ENCODE results near the gene MIEF2. TPM values are rescaled to one million over a fixed set of nuclear protein-coding genes. Genes with fewer than 3 reads are reported as not detected.

Gene MIEF2
- total and polyA plus RNA-seq, 2 experiments from 2014 or later: 8.8 to 26.4 TPM

DNA sequence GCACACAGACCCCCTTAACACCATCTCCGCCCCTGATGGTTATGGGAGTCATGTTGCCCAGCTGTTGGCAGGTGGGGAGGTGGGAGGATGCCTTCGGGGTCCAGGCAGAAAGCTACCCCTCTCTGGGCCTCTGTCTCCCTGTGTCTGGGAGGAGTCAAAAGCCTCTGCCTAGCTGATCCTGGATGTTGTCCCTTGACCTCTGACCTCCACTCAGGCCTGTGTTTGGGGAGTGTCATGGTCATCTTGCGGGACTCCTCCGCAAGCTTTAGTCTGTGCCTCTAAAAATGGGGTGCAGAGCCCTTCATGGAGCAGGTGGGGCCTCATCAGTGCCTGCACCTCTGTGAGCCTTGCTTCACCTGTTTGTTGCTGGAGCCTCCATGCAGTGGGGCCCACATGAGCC, 31.2 kb upstream of the MIEF2 start:
- Histone ChIP-seq H3K4me3 (no peak overlapping the region), H3F3A (ENCODE audit: insufficient read depth) (no peaks in the 10 kb centered on the region), H4K20me1 (ENCODE audit: insufficient read depth) (no peaks in the 10 kb centered on the region), H3K9ac (no peak overlapping the region), H3K79me2 (ENCODE audit: insufficient read depth) (peaks cover 55% of the 10 kb centered on the region), H3K9me3 (ENCODE audit: low read depth) (no peaks in the 10 kb centered on the region), H3K4me2 (ENCODE audit: unreplicated experiment) (no peak overlapping the region), H3K4me1 (ENCODE audit: insufficient read depth) (peaks cover 10% of the 10 kb centered on the region; the same call in 1 of the 2 replicates), H2AFZ (no peak overlapping the region), H3K36me3 (ENCODE audit: low read depth) (no peaks in the 10 kb centered on the region), H3K27me3 (replicated peaks; ENCODE audit: insufficient read depth) (no peaks in the 10 kb centered on the region), H3K9me2 (ENCODE audit: insufficient read depth) (no peaks in the 10 kb centered on the region), H3K27ac (no peak overlapping the region)
- in situ Hi-C loops (cut with MboI): no loop called here
- no peak for DNase-seq
- no peak for TF ChIP-seq EZH2phosphoT487 (IDR thresholded peaks at IDR 0.05; ENCODE audit: insufficient read depth, low read depth)
- no peak for TF ChIP-seq EZH2 (IDR thresholded peaks at IDR 0.05; ENCODE audit: insufficient read depth, poor library complexity, severe bottlenecking)
- WGBS, 2 experiments (ENCODE audit: low coverage in 1 of 2, low lambda C conversion rate in 2 of 2, missing lambda C conversion rate in 2 of 2): 68 to 73% methylated on average over 4 of the region's 4 CpGs

DNA sequence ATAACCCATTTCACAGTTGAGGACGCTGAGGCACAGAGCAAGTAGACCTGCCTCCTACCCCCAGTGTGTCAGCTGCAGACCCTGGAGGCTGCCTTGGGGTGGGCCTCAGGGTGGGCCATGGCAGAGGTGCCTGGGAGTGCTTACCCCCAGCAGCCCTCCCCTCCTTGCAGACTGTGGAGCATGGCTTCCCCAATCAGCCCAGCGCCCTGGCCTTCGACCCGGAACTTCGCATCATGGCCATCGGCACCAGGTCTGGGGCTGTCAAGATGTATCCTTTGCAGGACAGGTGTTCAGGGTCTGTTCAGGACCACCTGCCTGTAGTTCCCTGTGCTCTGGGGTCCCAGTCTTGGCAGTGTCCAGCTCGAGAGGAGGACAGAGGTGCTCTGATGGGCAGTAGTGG, 30.7 kb upstream of the MIEF2 start:
- H3K4me1 ChIP-seq (ENCODE audit: insufficient read depth): peaks cover 9% of the 10 kb centered on the region; the same call in 1 of the 2 replicates
- TF ChIP-seq EZH2phosphoT487 (IDR thresholded peaks at IDR 0.05; ENCODE audit: insufficient read depth, low read depth) (no peak), EZH2 (IDR thresholded peaks at IDR 0.05; ENCODE audit: insufficient read depth, poor library complexity, severe bottlenecking) (no peak)
- H3K36me3 ChIP-seq (ENCODE audit: low read depth): no peaks in the 10 kb centered on the region
- no peaks in the 10 kb centered on the region for H4K20me1 ChIP-seq (ENCODE audit: insufficient read depth)
- no peak overlapping the region for H3K9ac ChIP-seq
- 90 to 94% methylated on average over 7 of the region's 7 CpGs for WGBS, 2 experiments (ENCODE audit: low coverage in 1 of 2, low lambda C conversion rate in 2 of 2, missing lambda C conversion rate in 2 of 2)
- no peaks in the 10 kb centered on the region for H3K9me3 ChIP-seq (ENCODE audit: low read depth)
- H3K4me2 ChIP-seq (ENCODE audit: unreplicated experiment): no peak overlapping the region
- peaks cover 55% of the 10 kb centered on the region for H3K79me2 ChIP-seq (ENCODE audit: insufficient read depth)
- H2AFZ ChIP-seq: no peak overlapping the region
- H3K27ac ChIP-seq: no peak overlapping the region
- no peaks in the 10 kb centered on the region for H3K27me3 ChIP-seq (replicated peaks; ENCODE audit: insufficient read depth)
- H3K9me2 ChIP-seq (ENCODE audit: insufficient read depth): no peaks in the 10 kb centered on the region
- DNase-seq: no peak
- H3K4me3 ChIP-seq: no peak overlapping the region
- in situ Hi-C loops (cut with MboI): no loop called here
- H3F3A ChIP-seq (ENCODE audit: insufficient read depth): no peaks in the 10 kb centered on the region

DNA sequence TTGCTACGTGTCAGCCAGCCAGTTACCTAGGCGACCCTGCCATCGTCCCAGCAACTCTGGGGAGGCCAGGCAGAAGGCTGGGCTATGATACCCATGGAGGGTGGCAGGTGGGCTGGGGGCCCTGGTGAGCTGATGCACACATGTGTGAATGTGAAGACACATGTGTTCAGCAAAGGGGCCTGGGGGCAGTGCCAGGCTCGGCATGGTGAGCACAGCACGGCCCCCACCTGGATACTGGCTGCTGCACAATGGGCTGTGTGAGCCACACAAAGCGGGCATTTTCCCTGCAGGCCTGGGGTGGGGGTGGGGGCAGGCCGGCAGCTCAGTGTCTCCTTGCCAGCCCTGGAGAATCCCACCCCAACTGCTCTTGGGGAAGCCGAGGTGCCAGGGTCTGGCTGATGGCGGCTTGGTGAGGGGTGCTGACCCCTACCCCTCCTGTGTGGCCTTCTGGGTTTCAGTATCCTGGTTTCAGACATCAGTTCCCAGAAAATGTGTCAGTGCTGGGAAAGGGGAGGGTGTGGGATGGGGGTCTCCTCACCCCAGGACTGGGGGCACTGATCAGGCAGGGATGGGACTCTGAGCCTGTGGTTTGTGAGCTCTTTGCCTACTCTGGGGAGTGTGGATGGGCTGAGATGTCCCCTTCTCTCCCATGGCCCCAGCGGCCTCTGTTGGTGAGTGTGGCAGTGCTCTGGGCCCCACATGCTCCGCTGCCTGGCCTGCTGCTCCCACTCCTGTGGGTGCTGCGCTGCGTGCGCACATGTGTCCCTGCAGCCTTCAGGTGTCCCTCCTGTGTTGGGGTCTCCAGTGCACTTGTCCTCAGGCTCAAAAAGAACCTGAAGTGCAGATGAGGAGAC, 29.9 kb upstream of the MIEF2 start:
- TF ChIP-seq EZH2 (IDR thresholded peaks at IDR 0.05; ENCODE audit: insufficient read depth, poor library complexity, severe bottlenecking) (no peak), EZH2phosphoT487 (IDR thresholded peaks at IDR 0.05; ENCODE audit: insufficient read depth, low read depth) (no peak)
- H3K36me3 ChIP-seq (ENCODE audit: low read depth): no peaks in the 10 kb centered on the region
- in situ Hi-C loops (cut with MboI): no loop called here
- H3K27me3 ChIP-seq (replicated peaks; ENCODE audit: insufficient read depth): no peaks in the 10 kb centered on the region
- no peak overlapping the region for H3K4me2 ChIP-seq (ENCODE audit: unreplicated experiment)
- H2AFZ ChIP-seq: no peak overlapping the region
- no peaks in the 10 kb centered on the region for H3K9me3 ChIP-seq (ENCODE audit: low read depth)
- H3K27ac ChIP-seq: no peak overlapping the region
- no peak overlapping the region for H3K4me3 ChIP-seq
- DNase-seq: no peak
- H3K9me2 ChIP-seq (ENCODE audit: insufficient read depth): no peaks in the 10 kb centered on the region
- WGBS, 2 experiments (ENCODE audit: low coverage in 1 of 2, low lambda C conversion rate in 2 of 2, missing lambda C conversion rate in 2 of 2): 74 to 79% methylated on average over 13 of the region's 14 CpGs
- peaks cover 55% of the 10 kb centered on the region for H3K79me2 ChIP-seq (ENCODE audit: insufficient read depth)
- no peaks in the 10 kb centered on the region for H3F3A ChIP-seq (ENCODE audit: insufficient read depth)
- no peaks in the 10 kb centered on the region for H4K20me1 ChIP-seq (ENCODE audit: insufficient read depth)
- H3K4me1 ChIP-seq (ENCODE audit: insufficient read depth): peaks cover 7% of the 10 kb centered on the region; the same call in 1 of the 2 replicates
- no peak overlapping the region for H3K9ac ChIP-seq

DNA sequence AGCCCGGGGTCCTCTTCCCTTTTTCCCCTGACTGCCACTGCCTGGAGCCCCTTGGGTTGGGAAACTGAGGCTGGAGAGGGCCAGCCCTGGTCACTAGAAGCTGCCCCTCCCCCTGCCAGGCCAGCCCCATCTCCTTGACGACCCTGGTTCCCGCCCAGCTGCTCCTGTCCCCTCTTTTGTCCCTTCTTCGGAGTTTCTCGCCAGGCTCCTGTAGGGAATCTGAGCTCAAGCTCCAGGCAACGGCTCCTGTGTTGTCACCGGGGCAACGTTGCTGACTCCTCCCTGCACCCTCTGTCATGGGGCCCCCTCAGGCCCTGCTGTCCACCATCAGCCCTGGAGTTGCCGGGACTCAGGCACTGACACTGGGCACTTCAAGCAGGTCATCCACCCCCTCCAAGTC, 29.3 kb upstream of the MIEF2 start:
- no peaks in the 10 kb centered on the region for H3K9me2 ChIP-seq (ENCODE audit: insufficient read depth)
- no peak overlapping the region for H3K27ac ChIP-seq
- DNase-seq: no peak
- no peaks in the 10 kb centered on the region for H4K20me1 ChIP-seq (ENCODE audit: insufficient read depth)
- peaks cover 51% of the 10 kb centered on the region for H3K79me2 ChIP-seq (ENCODE audit: insufficient read depth)
- TF ChIP-seq EZH2phosphoT487 (IDR thresholded peaks at IDR 0.05; ENCODE audit: insufficient read depth, low read depth) (no peak), EZH2 (IDR thresholded peaks at IDR 0.05; ENCODE audit: insufficient read depth, poor library complexity, severe bottlenecking) (no peak)
- no peak overlapping the region for H3K9ac ChIP-seq
- no peak overlapping the region for H2AFZ ChIP-seq
- no peaks in the 10 kb centered on the region for H3K36me3 ChIP-seq (ENCODE audit: low read depth)
- H3K4me1 ChIP-seq (ENCODE audit: insufficient read depth): peaks cover 7% of the 10 kb centered on the region; the same call in 1 of the 2 replicates
- H3K4me3 ChIP-seq: no peak overlapping the region
- H3K4me2 ChIP-seq (ENCODE audit: unreplicated experiment): no peak overlapping the region
- H3K9me3 ChIP-seq (ENCODE audit: low read depth): no peaks in the 10 kb centered on the region
- WGBS, 2 experiments (ENCODE audit: low coverage in 1 of 2, low lambda C conversion rate in 2 of 2, missing lambda C conversion rate in 2 of 2): 68 to 71% methylated on average over 9 of the region's 9 CpGs
- H3F3A ChIP-seq (ENCODE audit: insufficient read depth): no peaks in the 10 kb centered on the region
- no peaks in the 10 kb centered on the region for H3K27me3 ChIP-seq (replicated peaks; ENCODE audit: insufficient read depth)
- in situ Hi-C loops (cut with MboI): no loop called here

Data from GM23248 (cell line).